ENCODE results near the gene POU2AF1.

- no peak for TF ChIP-seq TCF4 (CRISPR knock-in tag; IDR thresholded peaks at IDR 0.05; ENCODE audit: borderline replicate concordance)
- no peak for TF ChIP-seq CSDC2 (CRISPR knock-in tag; IDR thresholded peaks at IDR 0.05)
- no peak for TF ChIP-seq CREB5 (CRISPR knock-in tag; IDR thresholded peaks at IDR 0.05; ENCODE audit: low read depth)
- TF ChIP-seq TOX (CRISPR knock-in tag; IDR thresholded peaks at IDR 0.05; ENCODE audit: borderline replicate concordance) = no peak
- no peak for TF ChIP-seq ZNF8 (CRISPR knock-in tag; IDR thresholded peaks at IDR 0.05)
- no peak for TF ChIP-seq PPARA (CRISPR knock-in tag; IDR thresholded peaks at IDR 0.05; ENCODE audit: borderline replicate concordance)
- no peak for TF ChIP-seq ISL1 (CRISPR knock-in tag; IDR thresholded peaks at IDR 0.05)
- TF ChIP-seq ZFP30 (CRISPR knock-in tag; IDR thresholded peaks at IDR 0.05) = no peak
- no peak for TF ChIP-seq TSHZ2 (CRISPR knock-in tag; IDR thresholded peaks at IDR 0.05)
- TF ChIP-seq ARNTL (CRISPR knock-in tag; IDR thresholded peaks at IDR 0.05; ENCODE audit: borderline replicate concordance, low read depth) = no peak
- TF ChIP-seq OSR1 (CRISPR knock-in tag; IDR thresholded peaks at IDR 0.05) = no peak
Measured at GRCh38 chr11:111356660-111357048, 22.4 kb downstream of the POU2AF1 start.

Measured in SK-N-SH treated with all-trans-retinoic acid at 6 μM for 48 hours (cell line).